Keratinocyte (primary cell): ENCODE results near the gene KSR1. TPM values are rescaled to one million over a fixed set of nuclear protein-coding genes. Genes with fewer than 3 reads are reported as not detected.

Experiments
- DNase-seq: peaks from one replicate; pipeline ENCODE4 v3.0.0-alpha.2; 2011; ENCODE audit warnings: low read depth, missing footprints, low spot score
- FAIRE-seq: peaks from 2 replicates; lab custom pipeline; 2011; peaks lifted over from hg19 to GRCh38; lab: Jason Lieb, UNC
- H2AFZ ChIP-seq: 2 replicates; pipeline ENCODE4 v1.6.0; 2012; ENCODE audit warnings: low read length, control low read depth, inconsistent platforms; ENCODE audit not compliant: control insufficient read depth
- H3K27ac ChIP-seq: 2 replicates; pipeline ENCODE4 v1.5.1; 2011; ENCODE audit warnings: low read length; ENCODE audit not compliant: control insufficient read depth, insufficient read depth
- H3K27me3 ChIP-seq: 3 replicates; pipeline ENCODE4 v1.6.0; 2011; ENCODE audit warnings: low read length; ENCODE audit not compliant: control insufficient read depth, insufficient read depth; ENCODE audit errors: extremely low read depth
- H3K36me3 ChIP-seq, 2 experiments: 2 replicates in 1 of 2; 3 replicates in 1 of 2; pipeline ENCODE4 v1.5.1; 2011; ENCODE audit warnings: low read length in 2 of 2, mild to moderate bottlenecking in 1 of 2; ENCODE audit not compliant: control insufficient read depth in 2 of 2, insufficient read depth in 2 of 2; ENCODE audit errors: extremely low read depth in 1 of 2
- H3K4me1 ChIP-seq: 3 replicates; pipeline ENCODE4 v1.5.1; 2011; ENCODE audit warnings: low read length; ENCODE audit not compliant: control insufficient read depth, insufficient read depth; ENCODE audit errors: extremely low read depth
- H3K4me2 ChIP-seq: 3 replicates; pipeline ENCODE4 v1.6.0; 2011; ENCODE audit warnings: low read depth, low read length; ENCODE audit not compliant: control insufficient read depth, insufficient read depth; ENCODE audit errors: extremely low read depth
- H3K4me3 ChIP-seq, 3 experiments: fragments of 200-600 bp in 1 of 3; sonication (generic) in 1 of 3; 2 replicates in 2 of 3; 3 replicates in 1 of 3; pipeline ENCODE4 v1.5.1; 2011 to 2016; ENCODE audit warnings: low read length in 3 of 3, mild to moderate bottlenecking in 3 of 3, control low read depth in 2 of 3, inconsistent platforms in 1 of 3, low read depth in 1 of 3, mixed read lengths in 1 of 3, mixed run types in 1 of 3, moderate library complexity in 1 of 3; ENCODE audit not compliant: control insufficient read depth in 2 of 3, insufficient read depth in 2 of 3; ENCODE audit errors: extremely low read depth in 1 of 3
- H3K79me2 ChIP-seq: 2 replicates; pipeline ENCODE4 v1.6.0; 2012; ENCODE audit warnings: low read length; ENCODE audit not compliant: control insufficient read depth, insufficient read depth
- H3K9ac ChIP-seq: 3 replicates; pipeline ENCODE4 v1.6.0; 2011; ENCODE audit warnings: low read length; ENCODE audit not compliant: control insufficient read depth, insufficient read depth; ENCODE audit errors: extremely low read depth
- H3K9me1 ChIP-seq: 3 replicates; pipeline ENCODE4 v1.6.0; 2011; ENCODE audit warnings: low read length; ENCODE audit not compliant: control insufficient read depth, insufficient read depth; ENCODE audit errors: extremely low read depth
- H3K9me3 ChIP-seq: 2 replicates; pipeline ENCODE4 v1.5.1; 2012; ENCODE audit warnings: low read depth, low read length; ENCODE audit not compliant: control insufficient read depth
- H4K20me1 ChIP-seq: 3 replicates; pipeline ENCODE4 v1.6.0; 2011; ENCODE audit warnings: low read length; ENCODE audit not compliant: control insufficient read depth, insufficient read depth; ENCODE audit errors: extremely low read depth
- EZH2 ChIP-seq: IDR thresholded peaks from one replicate; pipeline ENCODE4 v1.6.1; 2012; ENCODE audit warnings: inconsistent platforms, mild to moderate bottlenecking, low read length, moderate library complexity
- dilution Hi-C: fragments of 300-500 bp; cut with MboI; formaldehyde crosslinking; loops from one replicate; pipeline ENCODE4 v1.7.0; 2020; ENCODE audit warnings: low sequenced_read_pairs; ENCODE audit not compliant: extremely low pct_ligation_motif_present
- polyA plus RNA-seq, 5 experiments: library from polyadenylated mRNA; depleted of rRNA in 3 of 5; stranded (reverse) in 3 of 5; stranded (forward) in 1 of 5; unstranded in 1 of 5; fragments of >200 nt; gene quantifications; 1 replicate in 1 of 5; 2 replicates in 3 of 5; 3 replicates in 1 of 5; pipeline versions ENCODE4 v1.2.1 to v1.2.3, GENCODE V29; 2011 to 2012; ENCODE audit warnings: missing spikeins in 2 of 5, low read depth in 1 of 5, low replicate concordance in 1 of 5
- TF ChIP-seq, protein P1 (sequence below), 3 experiments: IDR thresholded peaks in 1 of 3; conservative IDR thresholded peaks in 1 of 3; optimal IDR thresholded peaks in 1 of 3; 2 replicates in 2 of 3; 3 replicates in 1 of 3; pipeline versions ENCODE3 to v1.5.1; 2011; ENCODE audit warnings: low read length in 3 of 3, mild to moderate bottlenecking in 3 of 3, moderate library complexity in 2 of 3, control low read depth in 1 of 3, inconsistent platforms in 1 of 3; ENCODE audit not compliant: insufficient read depth in 2 of 3; ENCODE audit errors: extremely low read depth in 1 of 3

KSR1 gene
- polyA plus RNA-seq, 1 donor (not counting 4 experiments of a cell fraction or from before 2014, with no cell fraction given) = 1.3 TPM

DNA sequence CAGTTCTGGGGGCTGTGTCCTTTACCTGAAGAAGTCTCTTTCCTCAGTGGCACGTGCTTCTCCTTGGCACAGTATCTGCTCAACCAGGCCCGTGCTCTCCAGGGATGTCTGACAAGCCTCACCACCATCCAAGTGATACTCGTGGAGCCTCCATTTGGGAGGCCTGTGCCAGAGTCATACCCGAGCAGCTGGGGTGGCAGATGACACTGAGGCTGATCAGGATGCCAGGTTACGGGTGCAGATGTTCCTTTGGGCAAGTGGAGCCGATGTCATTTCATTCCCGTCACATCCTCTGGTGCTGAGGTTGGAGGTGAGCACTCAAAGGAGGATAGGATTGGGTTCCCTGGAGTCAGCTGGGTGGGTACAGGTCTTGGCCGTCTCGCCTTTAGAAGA, 87.2 kb downstream of the KSR1 start:
- peaks cover 5% of the 10 kb centered on the region for H3K4me1 ChIP-seq

DNA sequence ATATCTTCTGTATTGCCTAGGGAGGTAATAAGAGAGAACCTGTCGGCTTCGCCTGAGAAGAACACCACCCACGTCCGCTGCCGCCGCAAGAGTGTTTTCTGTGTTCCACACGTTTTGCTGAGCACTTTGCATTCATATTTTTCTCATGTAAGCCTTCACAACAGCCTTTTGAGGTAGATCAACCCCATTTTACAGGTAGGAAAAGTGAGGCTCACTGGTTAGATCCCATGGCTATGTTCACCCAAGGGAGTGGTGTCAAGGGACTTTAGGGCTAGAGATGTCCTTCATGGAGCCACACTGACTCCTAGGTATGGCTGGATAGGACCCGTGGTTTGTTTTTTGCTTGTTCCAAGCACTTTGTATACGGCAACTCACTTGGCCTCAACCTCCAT, 87.7 kb downstream of the KSR1 start:
- Histone ChIP-seq H4K20me1 (no peaks in the 10 kb centered on the region), H3K27me3 (peaks cover 5% of the 10 kb centered on the region), H3K9me1 (no peaks in the 10 kb centered on the region), H3K79me2 (no peaks in the 10 kb centered on the region), H3K27ac (no peak overlapping the region), H3K9ac (no peak overlapping the region), H3K36me3 (no peaks in the 10 kb centered on the region), H3K4me2 (no peak overlapping the region), H3K9me3 (no peaks in the 10 kb centered on the region), H3K4me1 (peaks cover 5% of the 10 kb centered on the region), H2AFZ (no peak overlapping the region), H3K4me3 (no peak overlapping the region)
- FAIRE-seq = no peak
- DNase-seq = no peak
- TF ChIP-seq, protein P1, sequence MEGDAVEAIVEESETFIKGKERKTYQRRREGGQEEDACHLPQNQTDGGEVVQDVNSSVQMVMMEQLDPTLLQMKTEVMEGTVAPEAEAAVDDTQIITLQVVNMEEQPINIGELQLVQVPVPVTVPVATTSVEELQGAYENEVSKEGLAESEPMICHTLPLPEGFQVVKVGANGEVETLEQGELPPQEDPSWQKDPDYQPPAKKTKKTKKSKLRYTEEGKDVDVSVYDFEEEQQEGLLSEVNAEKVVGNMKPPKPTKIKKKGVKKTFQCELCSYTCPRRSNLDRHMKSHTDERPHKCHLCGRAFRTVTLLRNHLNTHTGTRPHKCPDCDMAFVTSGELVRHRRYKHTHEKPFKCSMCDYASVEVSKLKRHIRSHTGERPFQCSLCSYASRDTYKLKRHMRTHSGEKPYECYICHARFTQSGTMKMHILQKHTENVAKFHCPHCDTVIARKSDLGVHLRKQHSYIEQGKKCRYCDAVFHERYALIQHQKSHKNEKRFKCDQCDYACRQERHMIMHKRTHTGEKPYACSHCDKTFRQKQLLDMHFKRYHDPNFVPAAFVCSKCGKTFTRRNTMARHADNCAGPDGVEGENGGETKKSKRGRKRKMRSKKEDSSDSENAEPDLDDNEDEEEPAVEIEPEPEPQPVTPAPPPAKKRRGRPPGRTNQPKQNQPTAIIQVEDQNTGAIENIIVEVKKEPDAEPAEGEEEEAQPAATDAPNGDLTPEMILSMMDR (optimal IDR thresholded peaks at IDR 0.05 in 1 of 3, IDR thresholded peaks at IDR 0.05 in 1 of 3, conservative IDR thresholded peaks at IDR 0.05 in 1 of 3; ENCODE audit: extremely low read depth in 1 of 3, insufficient read depth in 2 of 3, low read length in 3 of 3) = no peak
- TF ChIP-seq EZH2 = no peak
- dilution Hi-C loops = no loop called here

More for the DNA sequence above, 87.2 kb downstream of the KSR1 start:
- Histone ChIP-seq H3K9me3 (no peaks in the 10 kb centered on the region), H2AFZ (no peak overlapping the region), H3K36me3 (no peaks in the 10 kb centered on the region), H3K79me2 (no peaks in the 10 kb centered on the region), H3K27me3 (peaks cover 5% of the 10 kb centered on the region), H4K20me1 (no peaks in the 10 kb centered on the region), H3K9me1 (no peaks in the 10 kb centered on the region), H3K9ac (no peak overlapping the region), H3K4me3 (no peak overlapping the region), H3K27ac (no peak overlapping the region), H3K4me2 (no peak overlapping the region)
- TF ChIP-seq, protein P1 (optimal IDR thresholded peaks at IDR 0.05 in 1 of 3, IDR thresholded peaks at IDR 0.05 in 1 of 3, conservative IDR thresholded peaks at IDR 0.05 in 1 of 3; ENCODE audit: extremely low read depth in 1 of 3, insufficient read depth in 2 of 3, low read length in 3 of 3) = no peak
- no peak for TF ChIP-seq EZH2
- DNase-seq = no peak
- no peak for FAIRE-seq
- dilution Hi-C loops = no loop called here
